HG03354 (cell line): ENCODE results near the gene HAO1.
A peak's percentile ranks its signal among the peaks of the same experiment; 100 is the strongest.
"Not testable (repeated sequence)": the region's sequence is repeated elsewhere in the genome, so short reads cannot be mapped to it uniquely, and the experiment has no call there.

Experiments
- ATAC-seq: cut with Tn5 transposase; IDR thresholded peaks from one replicate; pipeline ENCODE4 v1.9.1; 2021; ENCODE audit warnings: mild to moderate bottlenecking; ENCODE audit not compliant: unreplicated experiment, poor library complexity, severe bottlenecking

HAO1 gene

GRCh38 chr20:7866285-7866684 lies 74.0 kb downstream of the HAO1 start:
- no peak for ATAC-seq

- ATAC-seq, result peak; percentile 87
Measured at GRCh38 chr20:7859356-7859802, 80.9 kb downstream of the HAO1 start.

- no peak for ATAC-seq
Measured at GRCh38 chr20:7858734-7859250, 81.5 kb downstream of the HAO1 start.

DNA sequence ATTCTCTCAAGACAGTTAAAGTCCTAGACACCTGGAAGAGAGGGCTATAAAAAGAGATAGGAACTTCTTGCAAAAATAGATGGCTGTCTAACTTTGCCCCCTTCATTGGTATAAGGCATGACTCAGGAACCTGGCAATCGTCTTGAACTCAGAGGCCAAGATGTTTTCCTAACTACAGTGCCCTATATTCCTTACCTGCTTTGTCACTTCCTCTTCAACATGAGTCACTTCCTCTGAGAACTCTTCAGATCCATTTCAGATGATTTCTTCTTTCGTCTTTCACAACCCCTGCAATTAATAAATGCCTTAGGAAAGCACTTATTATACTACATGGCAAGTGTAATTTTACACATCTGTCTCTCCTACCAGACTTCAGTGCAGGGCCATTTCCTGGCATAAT lies 83.5 kb downstream of the HAO1 start:
- no peak for ATAC-seq

- ATAC-seq, result no peak
Measured at GRCh38 chr20:7855545-7855944, 84.7 kb downstream of the HAO1 start.

DNA sequence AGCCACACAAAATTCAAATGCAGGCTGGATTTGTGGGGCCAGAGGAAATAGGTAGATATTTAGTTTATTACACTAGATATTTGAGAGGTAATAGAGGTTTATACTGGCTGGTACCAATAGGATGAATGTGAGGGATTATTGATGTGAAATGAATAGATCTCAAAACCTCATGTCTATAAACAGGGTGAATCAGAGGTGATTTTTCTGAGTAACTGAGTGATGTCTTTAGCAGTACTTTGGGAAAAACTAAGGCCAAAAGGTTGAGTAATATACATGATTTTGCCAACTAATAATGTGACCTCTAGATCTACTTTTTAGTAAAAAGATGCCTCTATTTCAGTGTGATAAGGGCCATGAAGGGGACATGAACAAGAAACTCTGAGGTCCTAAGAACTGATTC lies 86.8 kb downstream of the HAO1 start:
- ATAC-seq, result no peak

DNA sequence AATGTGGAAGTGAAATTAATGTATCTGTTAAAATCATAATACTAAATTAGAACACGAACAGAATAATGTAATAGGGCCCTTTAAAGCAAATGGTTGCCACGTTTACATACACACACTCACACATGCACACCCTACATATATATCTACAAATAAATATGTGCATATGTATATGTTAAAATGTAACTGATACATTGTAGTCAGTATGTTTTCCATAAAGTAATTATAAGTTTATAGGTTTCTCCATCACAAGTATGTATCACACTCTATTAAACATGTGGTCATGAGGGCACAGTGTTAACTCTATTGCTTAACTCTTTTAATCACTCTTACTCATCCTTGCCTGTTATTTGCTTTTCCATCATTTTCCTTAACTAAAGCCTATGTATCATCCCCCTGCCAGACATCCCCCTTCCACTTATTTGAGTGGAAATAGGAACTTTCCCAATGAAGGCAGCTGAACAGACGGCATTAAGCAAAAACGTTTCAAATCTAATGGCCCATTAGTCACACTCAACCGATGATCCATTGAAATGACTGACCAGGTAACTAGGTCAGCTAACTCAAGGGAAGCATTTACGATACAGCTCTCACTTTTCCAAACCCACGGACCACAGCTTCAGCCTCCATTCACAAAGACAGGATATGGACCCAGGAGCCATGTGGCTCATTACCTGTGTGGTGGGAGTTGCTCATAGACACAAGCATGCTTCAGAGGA lies 89.3 kb downstream of the HAO1 start:
- ATAC-seq, result no peak

- no peak for ATAC-seq
Measured at GRCh38 chr20:7849675-7850074, 90.6 kb downstream of the HAO1 start.

DNA sequence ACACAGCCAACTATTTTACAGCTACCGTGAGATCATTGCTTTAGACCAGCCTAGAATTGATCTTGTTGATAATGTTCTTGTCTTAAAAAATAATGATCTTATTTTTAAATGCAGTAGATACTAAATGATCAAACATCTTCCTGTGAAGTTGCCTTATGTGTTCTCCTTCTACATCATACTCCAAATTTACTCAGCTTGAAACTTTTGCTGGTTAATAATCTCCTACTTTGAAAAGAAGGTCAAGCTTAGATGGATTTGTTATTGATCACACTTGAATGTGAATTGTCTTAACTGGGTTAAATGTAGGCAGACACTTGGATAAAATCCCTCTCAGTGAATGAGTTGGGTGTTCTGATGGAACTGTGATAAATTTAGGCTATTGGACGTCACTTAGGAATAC lies 91.9 kb downstream of the HAO1 start:
- no peak for ATAC-seq

- ATAC-seq, result no peak
Measured at GRCh38 chr20:7843613-7844012, 96.6 kb downstream of the HAO1 start.

DNA sequence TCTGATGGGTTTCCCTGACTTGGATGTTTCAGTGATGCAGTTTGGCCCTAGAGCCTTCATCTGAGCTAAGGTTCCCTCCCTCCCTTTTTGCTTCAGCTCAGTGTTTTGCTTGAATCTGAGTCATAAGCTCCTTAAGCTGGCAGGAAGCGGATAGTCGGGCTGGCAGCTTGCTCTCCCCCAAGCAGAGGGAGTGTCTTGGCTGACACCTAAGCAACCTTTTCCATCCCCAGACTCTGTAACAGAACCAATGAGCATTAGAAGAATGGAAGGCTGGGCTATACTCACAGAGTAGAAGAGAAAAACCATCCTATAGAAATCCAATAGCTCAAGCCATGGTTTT lies 98.3 kb downstream of the HAO1 start:
- no peak for ATAC-seq

DNA sequence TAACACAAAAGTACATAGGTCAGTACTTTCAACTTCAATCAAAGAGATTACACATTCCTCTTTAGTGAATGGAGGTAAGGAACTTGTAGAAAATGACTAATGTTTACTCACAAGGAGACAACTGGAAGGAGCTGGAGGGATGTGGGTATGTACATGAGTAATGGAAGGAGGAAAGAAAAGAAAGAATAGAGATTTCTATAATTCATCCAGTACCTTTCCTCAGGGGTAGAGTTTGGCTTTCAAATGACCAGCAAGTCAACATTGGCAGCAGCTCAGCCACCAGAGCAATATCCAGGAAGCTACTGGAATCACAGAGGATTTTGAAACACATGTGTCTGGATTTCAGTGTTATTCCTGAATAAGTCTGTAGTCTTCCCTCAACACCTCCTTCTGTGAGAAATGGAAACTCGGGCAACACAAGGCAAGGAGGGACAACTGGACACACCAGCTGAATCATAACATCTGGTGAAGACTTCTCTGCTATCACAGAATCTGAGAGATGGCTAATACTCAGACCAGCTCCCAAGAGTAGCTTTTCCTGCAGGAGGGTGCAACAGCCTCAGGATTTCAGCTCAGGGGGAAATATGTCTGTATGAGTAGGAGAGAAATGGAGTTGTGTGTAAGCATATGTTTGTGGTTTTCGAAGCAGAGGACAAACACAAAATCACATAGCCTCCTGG lies 98.8 kb downstream of the HAO1 start:
- ATAC-seq, result no peak

GRCh38 chr20:7836076-7836475 lies 104.2 kb downstream of the HAO1 start:
- no peak for ATAC-seq

DNA sequence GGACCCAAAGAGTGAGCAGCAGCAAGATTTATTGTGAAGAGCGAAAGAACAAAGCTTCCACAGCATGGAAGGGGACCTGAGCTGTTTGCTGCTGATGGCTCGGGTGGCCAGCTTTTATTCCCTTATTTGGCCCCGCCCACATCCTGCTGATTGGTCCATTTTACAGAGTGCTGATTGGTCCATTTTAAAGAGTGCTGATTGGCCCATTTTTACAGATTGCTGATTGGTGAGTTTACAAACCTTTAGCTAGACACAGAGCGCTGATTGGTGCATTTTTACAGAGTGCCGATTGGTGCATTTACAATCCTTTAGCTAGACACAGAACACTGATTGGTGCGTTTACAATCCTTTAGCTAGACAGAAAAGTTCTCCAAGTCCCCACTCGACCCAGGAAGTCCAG lies 105.8 kb downstream of the HAO1 start:
- not testable (repeated sequence) for ATAC-seq
